Activated naive CD4-positive, alpha-beta T cell (primary cell): ENCODE results near the gene RFC1.
"Not testable (repeated sequence)": the region's sequence is repeated elsewhere in the genome, so short reads cannot be mapped to it uniquely, and the experiment has no call there.

Experiments used
- DNase-seq, 4 experiments: peaks; one replicate each; lab custom pipeline; 2025; lab: John Stamatoyannopoulos, UW

RFC1 gene

GRCh38 chr4:39365830-39366771, at the start of gene RFC1:
Gene RFC1, minus strand, starts transcription at chr4:39366362. Its CDS starts 121 bp downstream, at chr4:39366241.
- DNase-seq: peak; percentile 73 to 89 (median 85)

- DNase-seq: no peak
These were observed 49.6 kb upstream of the RFC1 start for GRCh38 chr4:39415678-39416283.

- not testable (repeated sequence) for DNase-seq
These were observed 45.4 kb upstream of the RFC1 start for GRCh38 chr4:39411561-39411960.

- DNase-seq: no peak
These were observed 44.3 kb upstream of the RFC1 start for GRCh38 chr4:39410415-39410814.

- DNase-seq: no peak
These were observed 41.4 kb upstream of the RFC1 start for GRCh38 chr4:39407584-39407885.

GRCh38 chr4:39406763-39407583, 40.8 kb upstream of the RFC1 start, which contains the start of gene KLB:
Gene KLB, plus strand, starts transcription at chr4:39406930. Its CDS starts 20 bp downstream, at chr4:39406950.
- no peak for DNase-seq

GRCh38 chr4:39401640-39402039, 35.5 kb upstream of the RFC1 start:
- DNase-seq: not testable (repeated sequence)

GRCh38 chr4:39394706-39395105, 28.5 kb upstream of the RFC1 start:
- DNase-seq: no peak

GRCh38 chr4:39390603-39391002, 24.4 kb upstream of the RFC1 start:
- DNase-seq: no peak

GRCh38 chr4:39384563-39384962, 18.4 kb upstream of the RFC1 start:
- DNase-seq: no peak

GRCh38 chr4:39383690-39384089, 17.5 kb upstream of the RFC1 start:
- DNase-seq: no peak

GRCh38 chr4:39375478-39375877, 9.3 kb upstream of the RFC1 start:
- no peak for DNase-seq

- not testable (repeated sequence) for DNase-seq
These were observed 5.0 kb upstream of the RFC1 start for GRCh38 chr4:39371209-39371608.

GRCh38 chr4:39369301-39369700, 3.1 kb upstream of the RFC1 start:
- DNase-seq: no peak

GRCh38 chr4:39367166-39367565, 1.0 kb upstream of the RFC1 start:
- DNase-seq: no peak

- DNase-seq: no peak
These were observed 802 bp downstream of the RFC1 start for GRCh38 chr4:39365360-39365759.

GRCh38 chr4:39363773-39364393, 2.3 kb downstream of the RFC1 start:
- no peak for DNase-seq

GRCh38 chr4:39362827-39363226, 3.3 kb downstream of the RFC1 start:
- DNase-seq: no peak

GRCh38 chr4:39360611-39361010, 5.6 kb downstream of the RFC1 start:
- DNase-seq: not testable (repeated sequence)

GRCh38 chr4:39357002-39357401, 9.2 kb downstream of the RFC1 start:
- no peak for DNase-seq

- no peak for DNase-seq
These were observed 12.0 kb downstream of the RFC1 start for GRCh38 chr4:39354254-39354552.
